Neural cell (in vitro differentiated cells): Measurements from ENCODE around the gene FBXW8. TPM values are rescaled to one million over a fixed set of nuclear protein-coding genes. Genes with fewer than 3 reads are reported as not detected.
"Not testable (repeated sequence)": the region's sequence is repeated elsewhere in the genome, so short reads cannot be mapped to it uniquely, and the experiment has no call there.

Source experiments
- H2AFZ ChIP-seq: fragments of 200-600, 300-800 bp; sonication (generic), shearing (Covaris generic); 2 replicates; pipeline ENCODE4 v1.6.0; 2014; ENCODE audit warnings: low read depth, mild to moderate bottlenecking, antibody characterized with exemption, low read length, moderate library complexity
- H3F3A ChIP-seq: fragments of 200-600 bp; shearing (Covaris generic); 2 replicates; pipeline ENCODE4 v1.6.1; 2016; ENCODE audit warnings: mild to moderate bottlenecking, moderate library complexity, mixed read lengths, antibody characterized with exemption, low read length; ENCODE audit not compliant: insufficient read depth, poor library complexity, severe bottlenecking
- H3K27ac ChIP-seq: fragments of 200-600, 300-800 bp; sonication (generic), shearing (Covaris generic); 2 replicates; pipeline ENCODE4 v1.5.1; 2014; ENCODE audit warnings: mild to moderate bottlenecking, low read length, moderate library complexity
- H3K27me3 ChIP-seq: fragments of 300-800, 200-600 bp; sonication (generic), shearing (Covaris generic); 2 replicates; pipeline ENCODE4 v1.6.0; 2014; ENCODE audit warnings: mild to moderate bottlenecking, low read depth, low read length, moderate library complexity; ENCODE audit not compliant: insufficient read depth
- H3K36me3 ChIP-seq: fragments of 300-800, 200-600 bp; sonication (generic), shearing (Covaris generic); 2 replicates; pipeline ENCODE4 v1.5.1; 2014; ENCODE audit warnings: mild to moderate bottlenecking, antibody characterized with exemption, low read length, moderate library complexity; ENCODE audit not compliant: insufficient read depth
- H3K4me2 ChIP-seq: fragments of 300-800, 200-600 bp; sonication (generic), shearing (Covaris generic); 2 replicates; pipeline ENCODE4 v1.6.0; 2014; ENCODE audit warnings: mild to moderate bottlenecking, low read length
- H3K4me3 ChIP-seq: fragments of 300-800, 200-600 bp; sonication (generic), shearing (Covaris generic); 2 replicates; pipeline ENCODE4 v1.5.1; 2014; ENCODE audit warnings: mild to moderate bottlenecking, low read length, moderate library complexity
- H3K79me2 ChIP-seq: fragments of 200-600 bp; shearing (Covaris generic); replicated peaks from 2 replicates; pipeline ENCODE4 v1.6.0; 2014; ENCODE audit warnings: mild to moderate bottlenecking, low read length, moderate library complexity; ENCODE audit not compliant: insufficient read depth
- H3K9ac ChIP-seq: fragments of 300-800, 200-600 bp; sonication (generic), shearing (Covaris generic); 2 replicates; pipeline ENCODE4 v1.6.1; 2016; ENCODE audit warnings: mild to moderate bottlenecking, low read length, mixed read lengths
- H3K9me2 ChIP-seq: fragments of 200-600 bp; shearing (Covaris generic); 2 replicates; pipeline ENCODE4 v1.6.1; 2016; ENCODE audit warnings: mild to moderate bottlenecking, low read length, mixed read lengths; ENCODE audit not compliant: insufficient read depth
- H3K9me3 ChIP-seq: fragments of 200-600, 300-800 bp; sonication (generic), shearing (Covaris generic); 2 replicates; pipeline ENCODE4 v1.6.1; 2016; ENCODE audit warnings: mild to moderate bottlenecking, mixed run types, low read length, moderate library complexity, mixed read lengths
- H4K20me1 ChIP-seq: fragments of 200-600 bp; shearing (Covaris generic); 2 replicates; pipeline ENCODE4 v1.6.1; 2016; ENCODE audit warnings: mild to moderate bottlenecking, mixed run types; ENCODE audit not compliant: insufficient read depth
- EP300 ChIP-seq: fragments of 450-650 bp; conservative IDR thresholded peaks from 2 replicates; pipeline ENCODE4 v1.6.1; 2014; ENCODE audit warnings: antibody characterized with exemption, mild to moderate bottlenecking, moderate library complexity; ENCODE audit not compliant: poor library complexity, severe bottlenecking
- MXI1 ChIP-seq: fragments of 450-650 bp; conservative IDR thresholded peaks from 2 replicates; pipeline ENCODE4 v1.6.1; 2014; ENCODE audit warnings: antibody characterized with exemption, mild to moderate bottlenecking; ENCODE audit not compliant: poor library complexity, severe bottlenecking
- RAD21 ChIP-seq: fragments of 450-650 bp; conservative IDR thresholded peaks from 2 replicates; pipeline ENCODE4 v1.6.1; 2014; ENCODE audit warnings: antibody characterized with exemption, mild to moderate bottlenecking, moderate library complexity
- TAF1 ChIP-seq: IDR thresholded peaks from 2 replicates; pipeline ENCODE4 v1.6.1; 2012; ENCODE audit warnings: low read depth
- polyA plus RNA-seq: library from polyadenylated mRNA; depleted of rRNA; stranded (reverse); fragments of >200 nt; gene quantifications from 2 replicates; pipeline ENCODE4 v1.2.3, GENCODE V29; 2014
- TF ChIP-seq, protein P1 (sequence below): IDR thresholded peaks from 2 replicates; pipeline ENCODE4 v1.6.1; 2012; ENCODE audit warnings: borderline replicate concordance
- TF ChIP-seq, protein P2 (sequence below): fragments of 450-650 bp; IDR thresholded peaks from 2 replicates; pipeline ENCODE4 v1.5.1; 2014; ENCODE audit warnings: antibody characterized with exemption, mild to moderate bottlenecking, moderate library complexity; ENCODE audit not compliant: poor library complexity, severe bottlenecking

Gene FBXW8
- polyA plus RNA-seq, 1 donor from 2014 or later: 5.6 TPM

DNA sequence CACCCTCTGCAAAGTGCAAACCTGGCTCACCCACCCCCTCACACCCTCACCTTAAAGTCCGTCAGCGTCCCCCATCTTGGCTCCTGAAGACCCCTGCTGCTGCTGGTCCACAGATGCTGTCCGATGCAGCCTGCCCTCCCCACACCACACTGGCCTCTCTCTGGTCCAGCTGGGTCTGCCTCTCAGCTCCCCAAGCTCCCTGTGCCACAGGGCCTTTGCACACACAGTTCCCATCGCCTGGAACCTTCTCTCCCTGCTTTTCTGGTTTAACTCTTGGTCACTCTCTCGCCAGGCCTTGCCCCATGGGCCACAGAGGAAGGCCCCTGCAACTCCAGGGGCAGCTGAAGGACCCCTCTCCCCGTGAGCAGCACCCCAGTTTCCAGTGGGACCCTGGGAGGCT, 143.5 kb downstream of the FBXW8 start:
- Histone ChIP-seq H3K9ac (no peak overlapping the region), H3K27me3 (no peaks in the 10 kb centered on the region), H3K9me2 (no peaks in the 10 kb centered on the region), H2AFZ (no peak overlapping the region), H3K27ac (no peak overlapping the region), H3K4me3 (no peak overlapping the region), H3K4me2 (no peak overlapping the region), H3F3A (no peaks in the 10 kb centered on the region), H3K79me2 (no peaks in the 10 kb centered on the region), H4K20me1 (no peaks in the 10 kb centered on the region), H3K9me3 (no peaks in the 10 kb centered on the region), H3K36me3 (no peaks in the 10 kb centered on the region)
- TF ChIP-seq MXI1: no peak
- TF ChIP-seq EP300: no peak
- no peak for TF ChIP-seq TAF1
- TF ChIP-seq, protein P1, sequence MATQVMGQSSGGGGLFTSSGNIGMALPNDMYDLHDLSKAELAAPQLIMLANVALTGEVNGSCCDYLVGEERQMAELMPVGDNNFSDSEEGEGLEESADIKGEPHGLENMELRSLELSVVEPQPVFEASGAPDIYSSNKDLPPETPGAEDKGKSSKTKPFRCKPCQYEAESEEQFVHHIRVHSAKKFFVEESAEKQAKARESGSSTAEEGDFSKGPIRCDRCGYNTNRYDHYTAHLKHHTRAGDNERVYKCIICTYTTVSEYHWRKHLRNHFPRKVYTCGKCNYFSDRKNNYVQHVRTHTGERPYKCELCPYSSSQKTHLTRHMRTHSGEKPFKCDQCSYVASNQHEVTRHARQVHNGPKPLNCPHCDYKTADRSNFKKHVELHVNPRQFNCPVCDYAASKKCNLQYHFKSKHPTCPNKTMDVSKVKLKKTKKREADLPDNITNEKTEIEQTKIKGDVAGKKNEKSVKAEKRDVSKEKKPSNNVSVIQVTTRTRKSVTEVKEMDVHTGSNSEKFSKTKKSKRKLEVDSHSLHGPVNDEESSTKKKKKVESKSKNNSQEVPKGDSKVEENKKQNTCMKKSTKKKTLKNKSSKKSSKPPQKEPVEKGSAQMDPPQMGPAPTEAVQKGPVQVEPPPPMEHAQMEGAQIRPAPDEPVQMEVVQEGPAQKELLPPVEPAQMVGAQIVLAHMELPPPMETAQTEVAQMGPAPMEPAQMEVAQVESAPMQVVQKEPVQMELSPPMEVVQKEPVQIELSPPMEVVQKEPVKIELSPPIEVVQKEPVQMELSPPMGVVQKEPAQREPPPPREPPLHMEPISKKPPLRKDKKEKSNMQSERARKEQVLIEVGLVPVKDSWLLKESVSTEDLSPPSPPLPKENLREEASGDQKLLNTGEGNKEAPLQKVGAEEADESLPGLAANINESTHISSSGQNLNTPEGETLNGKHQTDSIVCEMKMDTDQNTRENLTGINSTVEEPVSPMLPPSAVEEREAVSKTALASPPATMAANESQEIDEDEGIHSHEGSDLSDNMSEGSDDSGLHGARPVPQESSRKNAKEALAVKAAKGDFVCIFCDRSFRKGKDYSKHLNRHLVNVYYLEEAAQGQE: no peak

GRCh38 chr12:117057626-117058025, 146.9 kb downstream of the FBXW8 start:
- H2AFZ ChIP-seq: not testable (repeated sequence)

DNA sequence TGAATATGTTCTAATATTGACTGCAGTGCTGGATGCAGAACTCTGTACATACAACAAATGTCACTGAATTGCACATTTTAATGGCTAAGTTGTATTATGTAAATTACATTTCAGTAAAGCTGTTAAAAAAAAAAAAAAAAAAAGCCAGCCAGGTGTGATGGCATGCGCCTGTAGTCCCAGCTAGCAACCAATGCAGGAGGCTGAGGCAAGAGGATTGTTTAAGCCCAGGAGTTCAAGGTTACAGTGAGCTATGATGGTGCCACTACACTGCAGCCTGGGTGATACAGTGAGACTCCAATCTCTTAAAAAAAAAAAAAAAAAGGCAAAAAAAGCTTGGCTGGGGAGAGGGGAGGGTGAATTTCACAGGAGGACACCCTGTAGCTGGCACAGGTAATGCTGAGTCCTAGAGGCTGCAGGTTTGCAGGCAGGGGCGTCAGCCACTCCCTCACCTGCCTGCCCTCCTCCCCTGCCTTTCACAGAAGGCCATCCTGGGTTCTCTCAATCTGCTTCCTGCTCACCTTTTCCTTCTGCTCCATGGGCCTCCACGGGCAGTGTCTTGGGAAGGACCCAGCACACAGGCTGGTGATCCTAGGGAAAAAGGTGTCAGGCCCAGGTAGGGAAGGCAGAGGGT, 147.8 kb downstream of the FBXW8 start:
- H3K9me3 ChIP-seq: no peaks in the 10 kb centered on the region
- H3K9ac ChIP-seq: no peak overlapping the region
- H3K36me3 ChIP-seq: no peaks in the 10 kb centered on the region
- H3K79me2 ChIP-seq: no peaks in the 10 kb centered on the region
- no peak overlapping the region for H3K4me2 ChIP-seq
- H3K27ac ChIP-seq: no peak overlapping the region
- no peak overlapping the region for H3K4me3 ChIP-seq
- H2AFZ ChIP-seq: no peak overlapping the region
- TF ChIP-seq RAD21 (no peak), EP300 (no peak)
- TF ChIP-seq, protein P2, sequence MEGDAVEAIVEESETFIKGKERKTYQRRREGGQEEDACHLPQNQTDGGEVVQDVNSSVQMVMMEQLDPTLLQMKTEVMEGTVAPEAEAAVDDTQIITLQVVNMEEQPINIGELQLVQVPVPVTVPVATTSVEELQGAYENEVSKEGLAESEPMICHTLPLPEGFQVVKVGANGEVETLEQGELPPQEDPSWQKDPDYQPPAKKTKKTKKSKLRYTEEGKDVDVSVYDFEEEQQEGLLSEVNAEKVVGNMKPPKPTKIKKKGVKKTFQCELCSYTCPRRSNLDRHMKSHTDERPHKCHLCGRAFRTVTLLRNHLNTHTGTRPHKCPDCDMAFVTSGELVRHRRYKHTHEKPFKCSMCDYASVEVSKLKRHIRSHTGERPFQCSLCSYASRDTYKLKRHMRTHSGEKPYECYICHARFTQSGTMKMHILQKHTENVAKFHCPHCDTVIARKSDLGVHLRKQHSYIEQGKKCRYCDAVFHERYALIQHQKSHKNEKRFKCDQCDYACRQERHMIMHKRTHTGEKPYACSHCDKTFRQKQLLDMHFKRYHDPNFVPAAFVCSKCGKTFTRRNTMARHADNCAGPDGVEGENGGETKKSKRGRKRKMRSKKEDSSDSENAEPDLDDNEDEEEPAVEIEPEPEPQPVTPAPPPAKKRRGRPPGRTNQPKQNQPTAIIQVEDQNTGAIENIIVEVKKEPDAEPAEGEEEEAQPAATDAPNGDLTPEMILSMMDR: no peak
- no peaks in the 10 kb centered on the region for H4K20me1 ChIP-seq
- H3K27me3 ChIP-seq: no peaks in the 10 kb centered on the region
- no peaks in the 10 kb centered on the region for H3F3A ChIP-seq
- H3K9me2 ChIP-seq: no peaks in the 10 kb centered on the region

More at GRCh38 chr12:117057626-117058025, 146.9 kb downstream of the FBXW8 start:
- not testable (repeated sequence) for H3K4me2 ChIP-seq, H3K4me3 ChIP-seq, H3K27ac ChIP-seq, H3K9me2 ChIP-seq, H3K9ac ChIP-seq, H3K9me3 ChIP-seq, H3K79me2 ChIP-seq, H3F3A ChIP-seq, H3K27me3 ChIP-seq, H3K36me3 ChIP-seq, H4K20me1 ChIP-seq
